HG03378 (cell line): Measurements from ENCODE around the gene DRAM1.

Experiments used
- ATAC-seq: cut with Tn5 transposase; IDR thresholded peaks from one replicate; pipeline ENCODE4 v1.9.1; 2021; ENCODE audit warnings: mild to moderate bottlenecking, moderate library complexity; ENCODE audit not compliant: unreplicated experiment

DRAM1 gene

DNA sequence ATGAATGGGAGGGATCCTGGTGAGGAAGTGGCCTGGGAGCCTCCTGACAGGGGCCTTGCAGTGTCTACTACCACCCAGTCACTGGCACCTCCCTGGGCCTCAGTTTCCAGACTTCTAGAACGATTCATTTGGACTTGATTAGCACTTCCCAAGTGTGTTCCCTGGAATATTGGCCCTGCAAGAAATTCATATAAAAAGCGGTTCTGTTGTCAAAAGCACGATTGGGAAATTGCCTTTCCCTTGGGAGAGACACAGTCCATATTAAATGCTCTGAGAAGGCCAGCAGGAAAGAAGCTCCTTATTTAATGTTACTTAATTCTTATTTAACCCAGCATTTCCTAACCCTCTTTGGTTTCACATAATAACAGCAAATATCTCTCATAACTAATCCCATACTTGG is 61.9 kb downstream of the DRAM1 start:
- no peak for ATAC-seq

DNA sequence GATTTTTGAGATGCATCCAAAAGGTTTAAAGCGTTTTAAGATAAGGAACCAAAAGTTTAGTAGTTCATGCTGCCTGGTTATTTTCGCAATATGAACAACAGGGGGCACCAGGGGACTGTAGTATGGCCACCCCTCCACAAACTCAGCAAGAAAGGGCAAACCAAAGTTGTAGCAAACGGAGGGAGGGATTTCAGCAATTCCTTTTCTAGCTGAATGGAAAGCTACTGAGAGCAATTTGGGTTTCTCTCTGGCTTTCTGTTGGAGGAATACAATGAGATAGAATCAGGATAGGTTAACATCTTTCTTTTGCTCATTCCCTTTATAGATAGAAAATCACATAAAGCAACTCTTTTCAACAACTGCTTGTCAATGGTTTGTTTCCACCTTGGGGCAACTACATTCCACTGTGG is 62.5 kb downstream of the DRAM1 start:
- no peak for ATAC-seq

DNA sequence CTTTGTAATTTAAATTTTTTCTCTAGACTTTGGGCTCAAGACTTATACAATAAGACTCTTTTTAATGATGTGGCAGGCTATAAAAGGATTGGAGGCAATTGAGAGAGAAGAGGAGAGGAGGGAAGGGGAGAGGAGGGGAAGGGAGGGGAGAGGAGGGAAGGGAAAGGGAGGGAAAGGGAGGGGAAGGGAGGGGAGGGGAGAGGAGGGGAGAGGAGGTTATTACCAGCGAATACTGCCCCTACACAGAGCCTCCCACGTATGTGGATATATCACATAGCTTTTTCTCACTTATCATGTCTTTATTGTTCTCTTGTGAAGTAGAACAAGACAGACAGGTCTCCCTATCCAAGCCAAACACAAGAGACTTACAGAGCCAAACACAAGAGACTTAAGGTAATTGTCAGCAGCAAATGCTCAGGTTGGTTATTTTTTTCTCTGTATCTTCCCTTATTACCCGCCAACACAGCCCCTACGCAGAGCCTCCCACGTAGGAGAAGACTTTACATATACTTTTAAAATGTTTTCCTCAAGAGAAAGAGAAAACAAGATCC is 63.1 kb downstream of the DRAM1 start:
- no peak for ATAC-seq

DNA sequence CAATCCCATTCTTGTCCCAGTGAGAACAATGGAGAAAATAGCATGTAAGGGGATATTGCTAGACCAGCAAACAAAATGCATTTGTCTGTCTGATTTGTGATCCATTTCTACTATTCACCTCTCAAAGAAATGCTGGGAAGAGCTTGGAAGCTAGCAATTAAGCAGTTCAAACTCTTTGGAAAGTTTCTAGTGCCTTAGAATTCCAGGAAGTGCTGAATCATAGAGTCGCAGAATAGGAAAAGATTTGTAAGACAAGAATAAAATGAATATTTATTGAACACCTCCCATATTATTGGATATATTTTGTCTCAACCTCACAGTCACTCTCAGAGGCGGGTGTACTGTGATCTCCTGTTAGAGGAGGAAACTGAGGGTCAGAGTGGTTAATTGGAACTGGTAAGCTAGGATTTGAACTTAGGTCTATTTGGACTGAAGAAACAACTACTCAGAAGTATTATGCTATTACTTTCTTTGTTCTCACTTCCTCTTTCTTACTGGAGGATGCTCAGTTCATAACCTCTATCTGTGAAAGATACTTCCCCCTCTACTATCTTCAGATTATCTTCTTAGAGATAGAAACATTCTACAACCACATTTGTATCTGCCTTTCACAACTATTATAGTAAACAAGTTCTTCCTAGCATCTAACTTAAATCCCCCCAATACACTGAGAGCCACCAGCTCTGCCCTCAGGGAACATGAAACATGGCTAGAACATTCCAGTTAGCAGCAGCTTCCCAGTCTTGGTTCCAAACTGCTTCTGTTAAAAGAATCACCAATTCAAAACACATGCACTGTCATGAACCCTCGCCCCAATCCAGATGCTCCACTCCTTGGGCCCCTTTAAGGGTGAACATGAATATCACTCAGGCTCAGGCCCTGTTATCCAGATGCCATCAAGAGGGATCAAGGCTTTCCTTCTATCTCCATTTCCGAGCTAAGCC is 64.2 kb downstream of the DRAM1 start:
- ATAC-seq = peak; percentile 81

DNA sequence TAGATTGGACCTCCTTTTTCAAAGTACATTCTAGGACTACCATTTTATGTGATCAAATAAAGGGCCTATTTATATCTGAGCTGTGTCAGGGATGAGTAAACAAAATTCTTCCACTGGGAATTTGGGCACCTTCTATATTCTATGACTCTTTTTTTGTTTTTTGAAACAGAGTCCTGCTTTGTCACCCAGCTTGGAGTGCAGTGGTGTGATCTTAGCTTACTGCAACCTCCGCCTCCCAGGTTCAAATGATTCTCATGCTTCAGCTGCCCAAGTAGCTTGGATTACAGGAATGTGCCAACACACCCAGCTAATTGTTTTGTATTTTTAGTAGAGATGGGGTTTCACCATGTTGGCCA is 64.8 kb downstream of the DRAM1 start:
- ATAC-seq = no peak

DNA sequence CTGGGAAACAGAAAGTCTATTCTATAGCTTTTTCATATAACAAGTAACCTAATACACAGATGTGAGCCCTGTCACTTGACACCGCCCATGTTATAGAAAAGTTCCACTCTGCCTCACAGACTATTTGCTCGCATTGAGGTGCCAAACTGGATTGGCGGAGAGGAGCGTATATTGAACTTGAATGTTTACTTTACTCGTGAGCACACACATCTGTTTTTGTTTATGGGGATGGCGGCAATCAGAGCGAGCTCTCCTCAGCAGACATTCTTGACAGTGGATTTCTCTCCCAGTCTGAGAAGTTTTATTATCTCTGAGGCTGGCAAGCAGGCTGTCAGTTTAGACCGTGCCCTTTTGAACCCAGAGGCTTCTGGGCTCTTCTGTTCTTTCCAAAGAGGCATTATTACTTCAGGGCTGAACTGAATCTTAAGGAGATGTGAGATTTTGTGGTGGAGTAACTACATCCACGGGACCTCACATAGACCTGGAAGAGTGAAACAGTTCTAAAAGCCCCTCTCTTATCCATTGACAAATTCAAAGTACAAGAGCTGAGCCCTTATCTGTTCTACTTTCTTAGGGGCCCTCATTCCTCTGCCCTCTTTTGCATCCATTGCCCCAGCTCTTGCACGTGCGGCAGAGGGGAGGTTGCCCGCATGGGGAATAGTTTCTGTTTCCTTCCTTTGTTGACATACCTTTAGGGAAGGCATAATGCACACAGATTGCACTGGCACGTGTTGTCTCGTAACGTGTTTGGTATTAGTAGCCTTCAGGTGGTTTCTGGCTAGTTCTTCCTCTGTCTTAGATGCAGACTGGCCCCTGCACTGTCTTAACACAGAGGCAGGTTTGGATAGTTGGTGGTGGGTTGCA is 68.2 kb downstream of the DRAM1 start:
- ATAC-seq = no peak

DNA sequence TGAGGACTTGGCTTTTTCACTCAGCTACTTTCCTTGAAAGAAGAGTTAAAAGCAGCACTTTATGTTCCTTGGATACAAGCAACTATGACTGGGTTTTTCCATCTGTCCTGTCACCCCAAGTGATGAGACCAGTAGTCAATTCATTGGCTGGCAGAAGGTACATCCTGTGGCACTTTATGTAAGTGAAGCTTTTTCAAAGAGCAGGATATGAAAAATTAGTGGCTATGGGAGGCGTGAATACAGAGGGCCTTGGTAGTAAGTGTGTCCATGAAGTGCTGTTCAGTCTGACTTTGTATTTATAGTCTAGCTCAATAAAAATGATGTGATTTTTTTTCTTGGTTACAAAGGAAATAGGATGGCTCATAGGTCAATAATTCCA is 68.8 kb downstream of the DRAM1 start:
- ATAC-seq = no peak

DNA sequence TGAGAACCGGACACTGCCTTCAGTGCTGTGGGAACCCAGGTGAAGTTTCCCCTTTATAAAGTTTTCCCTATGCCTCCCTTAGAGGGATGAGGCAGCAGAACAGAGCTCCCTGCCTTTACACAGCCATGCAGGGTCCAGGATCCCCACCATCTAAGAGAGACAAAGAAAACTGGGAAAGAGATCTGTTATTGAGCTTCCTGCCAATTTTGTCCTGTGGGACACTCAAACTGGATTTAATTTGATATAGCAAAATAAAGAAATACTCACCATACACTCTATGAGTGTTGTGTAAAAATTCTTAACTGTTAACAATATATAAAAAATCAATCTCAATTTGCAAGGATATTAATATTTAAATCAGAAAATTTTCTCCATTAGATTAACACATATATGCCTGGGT is 69.9 kb downstream of the DRAM1 start:
- no peak for ATAC-seq

DNA sequence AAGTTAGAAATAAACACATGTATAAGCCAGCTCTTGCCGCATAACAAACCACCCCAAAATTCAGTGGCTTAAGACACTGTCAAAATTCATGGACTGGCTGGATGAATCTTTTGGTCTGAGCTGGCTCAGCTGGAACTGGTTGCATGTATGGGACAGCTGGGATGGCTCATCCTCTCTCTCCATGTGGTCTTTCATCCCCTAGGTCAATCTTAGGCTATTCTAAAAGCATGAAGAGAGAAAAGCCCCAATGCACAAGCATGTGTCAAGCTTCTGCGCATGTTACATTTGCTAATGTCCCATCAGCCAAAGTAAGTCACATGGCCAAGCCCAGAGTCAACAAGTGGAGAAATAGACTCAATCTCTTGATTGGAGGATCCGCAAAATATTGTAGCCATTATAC is 71.0 kb downstream of the DRAM1 start:
- no peak for ATAC-seq

DNA sequence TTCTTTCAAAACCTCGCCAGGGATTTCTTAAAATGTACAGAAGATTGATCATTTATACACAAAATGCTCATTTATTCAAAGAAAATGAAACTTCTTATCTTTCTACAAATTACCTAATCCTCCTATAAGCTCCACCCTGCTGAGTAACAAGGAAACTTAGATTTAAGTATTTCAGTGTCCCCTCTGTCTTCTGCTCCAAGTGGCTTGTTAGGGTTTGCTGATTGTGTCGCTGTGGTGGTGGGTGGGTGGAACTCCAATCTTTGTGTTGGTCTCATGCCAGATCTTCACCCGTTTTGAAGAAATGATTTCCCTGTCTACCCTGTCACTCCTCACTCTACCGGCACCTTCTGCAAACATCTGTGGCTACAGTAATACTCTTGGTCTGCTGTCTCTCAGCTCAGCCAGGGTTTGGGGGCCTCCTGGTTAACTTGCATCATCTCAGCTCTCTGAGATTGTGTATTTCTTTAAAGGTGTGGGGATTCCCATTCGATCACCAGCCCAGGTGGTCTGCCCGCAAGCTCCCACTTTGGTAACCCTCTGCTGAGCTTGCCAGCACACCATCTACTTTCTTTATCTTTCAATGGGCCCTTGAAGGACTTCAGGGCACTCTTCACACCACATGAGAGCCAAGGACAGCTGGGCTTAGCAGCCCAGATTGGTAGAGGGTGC is 73.8 kb downstream of the DRAM1 start:
- no peak for ATAC-seq

DNA sequence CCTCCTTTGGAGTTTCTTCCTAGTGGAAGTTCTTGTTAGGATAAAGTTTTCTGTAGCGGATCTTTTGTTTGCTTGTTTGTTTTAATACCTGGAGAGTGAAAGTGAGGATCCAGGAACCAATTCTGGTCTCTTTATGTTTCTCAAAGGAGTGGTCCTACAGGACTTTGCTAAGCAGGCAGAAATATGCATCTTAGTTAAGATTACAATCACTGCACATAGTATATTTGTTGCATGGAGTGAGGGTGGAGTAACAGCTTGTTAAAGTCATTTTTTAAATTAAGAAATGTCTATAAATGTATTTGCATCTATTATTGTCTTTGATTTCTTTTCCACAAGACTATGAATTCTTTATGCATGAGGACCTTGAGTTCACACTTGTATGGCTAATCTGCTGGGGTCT is 76.7 kb downstream of the DRAM1 start:
- ATAC-seq = no peak

DNA sequence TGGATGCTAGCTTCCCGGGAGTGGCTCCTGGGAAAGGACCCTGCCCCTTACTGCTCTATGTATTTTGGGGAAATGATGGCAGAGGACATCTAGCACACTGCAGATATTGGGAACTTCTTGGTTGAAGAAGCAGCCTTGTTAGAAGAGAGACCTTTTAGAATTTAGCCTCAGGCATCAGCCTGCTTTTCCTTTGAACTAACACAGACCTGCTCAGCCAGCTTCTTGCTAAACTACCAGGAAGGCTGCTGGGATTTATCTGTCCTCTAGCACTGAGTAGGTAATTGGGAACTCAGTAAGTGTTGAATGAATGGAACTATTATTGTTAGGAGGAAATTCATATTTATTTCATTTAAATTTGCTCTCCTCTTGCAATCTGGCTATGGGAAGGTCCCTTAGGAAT is 77.3 kb downstream of the DRAM1 start:
- no peak for ATAC-seq

DNA sequence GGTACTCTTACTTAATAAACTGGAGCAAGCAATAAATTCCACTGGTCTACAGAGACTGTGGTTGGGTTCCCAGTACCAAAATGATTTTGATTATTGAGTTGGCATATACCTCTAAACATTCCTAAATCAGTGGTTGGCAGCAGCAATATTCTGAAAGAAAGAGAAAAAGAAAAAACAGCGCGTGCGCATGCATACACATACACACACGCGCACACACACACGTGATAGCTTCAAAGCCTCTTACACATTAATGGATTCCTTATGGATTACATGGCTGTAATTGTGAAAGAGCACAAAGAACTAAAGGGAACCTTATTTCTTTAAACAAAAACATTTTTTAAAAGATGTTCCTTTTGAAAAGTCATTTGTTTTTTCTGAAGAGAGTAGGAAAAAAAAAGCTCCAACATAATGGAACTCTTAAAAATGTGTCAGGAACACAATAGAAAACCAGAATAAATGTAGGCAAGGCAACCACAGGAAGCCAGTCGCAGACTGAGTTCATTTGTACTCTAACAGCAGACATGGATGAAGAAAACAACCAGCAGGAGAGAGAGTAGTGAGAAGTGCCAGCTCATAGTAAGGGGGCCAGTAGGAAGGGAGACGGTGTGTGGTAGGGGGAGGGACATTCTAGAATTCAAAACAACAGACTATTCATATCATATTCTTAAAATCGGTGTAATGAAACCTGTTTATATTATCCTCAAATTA is 80.0 kb downstream of the DRAM1 start:
- no peak for ATAC-seq

DNA sequence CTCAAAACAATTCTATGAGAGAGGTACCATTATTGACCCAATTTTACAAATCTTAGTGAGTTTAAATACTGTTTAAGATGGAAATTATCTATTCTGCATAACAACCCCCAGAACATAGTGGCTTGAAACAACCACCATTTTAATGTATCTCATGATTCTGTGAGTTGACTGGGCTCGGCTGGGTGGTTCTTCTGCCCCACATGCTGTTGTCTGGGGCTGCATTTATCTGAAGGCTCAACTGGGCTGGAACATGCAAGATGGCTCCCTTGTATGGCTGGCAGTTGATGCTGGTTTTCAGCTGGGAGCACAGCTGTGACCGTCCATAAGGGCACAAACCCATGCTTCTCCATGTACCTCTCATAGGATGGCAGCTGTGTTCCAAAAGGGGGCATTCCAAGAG is 82.2 kb downstream of the DRAM1 start:
- no peak for ATAC-seq

DNA sequence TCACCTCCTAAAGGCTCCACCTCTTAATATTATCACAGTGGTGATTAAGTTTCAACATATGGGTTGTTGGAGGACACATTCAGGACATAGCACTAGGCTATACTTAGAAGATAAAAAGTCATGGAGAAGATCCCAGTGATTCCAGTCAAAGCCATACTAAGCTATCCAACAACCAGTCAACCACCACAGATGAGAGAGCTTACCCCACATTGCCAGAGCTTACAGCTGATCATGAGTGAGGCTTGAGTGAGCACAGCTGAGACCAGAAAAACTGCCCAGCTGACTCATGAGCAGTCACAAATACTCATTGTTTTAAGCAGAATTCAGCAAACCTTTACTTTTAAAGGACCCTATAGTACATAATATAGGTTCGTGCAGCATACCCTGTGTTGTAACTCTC is 85.1 kb downstream of the DRAM1 start:
- no peak for ATAC-seq

DNA sequence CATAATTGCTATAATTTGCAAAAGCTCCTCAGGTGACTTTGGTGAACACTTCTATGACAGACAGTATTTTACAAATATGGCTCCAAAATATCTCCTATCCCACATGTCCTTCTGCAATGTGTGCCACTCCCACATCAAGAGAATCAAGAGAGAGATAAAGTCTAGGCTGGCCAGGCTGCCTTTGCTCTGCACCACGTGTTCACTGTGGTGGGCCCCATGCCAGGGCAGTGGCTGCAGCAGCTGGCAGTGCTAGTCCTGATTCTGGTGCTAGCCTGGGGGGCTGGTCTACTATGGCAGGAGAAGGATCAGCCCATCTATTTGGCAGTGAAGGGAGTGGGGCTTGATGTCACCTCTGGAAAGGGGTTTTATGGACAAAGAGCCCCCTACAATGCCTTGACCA is 86.3 kb downstream of the DRAM1 start:
- ATAC-seq = no peak

DNA sequence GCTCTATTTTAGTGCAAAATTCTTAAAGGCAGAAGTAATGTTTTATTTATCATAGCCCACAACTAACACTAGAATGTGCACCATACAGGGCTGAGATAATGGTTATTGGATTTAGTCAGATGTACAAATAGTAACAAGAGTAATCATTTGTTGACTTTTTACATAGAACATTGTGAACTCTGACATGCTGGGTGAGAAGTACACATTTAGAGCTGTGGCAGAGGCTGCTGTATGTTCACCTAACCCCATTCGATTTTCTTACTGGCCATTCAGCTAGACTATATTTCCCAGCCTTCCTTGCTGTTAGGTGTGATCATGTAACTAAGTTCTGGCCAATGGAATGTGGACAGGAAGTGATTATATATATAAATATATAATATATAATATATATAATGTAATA is 89.1 kb downstream of the DRAM1 start:
- no peak for ATAC-seq

DNA sequence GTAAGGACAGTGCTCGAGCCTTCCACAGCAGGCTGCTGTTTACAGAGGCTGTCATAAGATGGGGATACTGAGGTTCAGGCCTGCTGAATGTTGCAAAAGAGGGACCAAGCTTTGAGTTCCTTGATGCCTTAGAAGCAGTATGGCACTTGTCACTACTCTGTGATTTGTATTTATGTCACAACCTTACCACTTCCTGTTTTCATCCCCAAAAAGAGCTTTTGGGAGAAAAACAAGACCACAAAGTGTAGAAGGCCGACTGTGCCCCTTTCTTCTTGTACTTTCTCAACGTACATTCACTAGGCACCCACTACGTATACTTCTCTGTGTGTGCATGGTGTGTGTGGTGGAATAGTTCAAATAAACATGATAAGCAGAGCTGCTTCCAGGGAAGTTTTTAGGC is 90.1 kb downstream of the DRAM1 start:
- peak; percentile 44 for ATAC-seq

DNA sequence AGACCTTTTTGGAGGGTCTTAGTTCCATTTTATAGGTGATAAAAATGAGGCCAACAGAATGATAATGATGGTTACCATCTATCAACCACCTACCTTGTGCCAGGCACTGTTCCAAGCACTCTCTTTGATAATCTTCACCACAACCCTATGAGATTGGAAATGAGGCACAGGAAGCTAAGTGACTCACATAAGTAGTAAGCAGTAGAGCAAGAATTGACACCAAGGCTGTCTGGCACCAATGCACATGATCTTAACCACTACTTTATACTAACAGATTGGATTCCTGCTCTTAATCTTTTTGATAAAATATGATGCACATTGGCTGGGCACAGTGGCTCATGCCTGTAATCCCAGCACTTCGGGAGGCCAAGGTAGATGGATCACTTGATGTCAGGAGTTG is 91.4 kb downstream of the DRAM1 start:
- ATAC-seq = no peak
